Stimulated activated CD8-positive, alpha-beta memory T cell treated with anti-CD3 and anti-CD28 coated beads, Interleukin-4, amount 100 ng/mL, for 4 hours (primary cell): ENCODE results near the gene TREM1.
"Not testable (repeated sequence)": the region's sequence is repeated elsewhere in the genome, so short reads cannot be mapped to it uniquely, and the experiment has no call there.

Source experiments
- DNase-seq, 2 donors: peaks; one replicate each; pipeline ENCODE4 v3.0.0-alpha.2; 2020; ENCODE audit warnings: low read depth in 2 of 2, low spot score in 1 of 2

TREM1 gene

DNA sequence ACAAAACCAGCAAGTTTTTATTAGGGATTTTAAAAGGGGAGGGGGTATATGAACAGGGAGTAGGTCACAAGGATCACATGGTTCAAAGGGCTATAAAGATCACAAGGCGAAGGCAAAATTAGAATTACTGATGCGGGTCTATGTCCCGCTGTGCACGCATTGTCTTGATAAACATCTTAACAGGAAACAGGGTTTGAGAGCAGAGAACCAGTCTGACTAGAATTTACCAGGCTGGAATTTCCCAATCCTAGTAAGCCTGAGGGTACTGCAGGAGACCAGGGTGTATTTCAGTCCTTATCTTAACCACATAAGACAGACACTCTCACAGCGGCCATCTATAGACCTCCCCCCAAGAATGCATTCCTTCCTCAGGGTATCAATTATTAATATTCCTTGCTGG lies 10.8 kb upstream of the TREM1 start:
- DNase-seq = not testable (repeated sequence)

DNA sequence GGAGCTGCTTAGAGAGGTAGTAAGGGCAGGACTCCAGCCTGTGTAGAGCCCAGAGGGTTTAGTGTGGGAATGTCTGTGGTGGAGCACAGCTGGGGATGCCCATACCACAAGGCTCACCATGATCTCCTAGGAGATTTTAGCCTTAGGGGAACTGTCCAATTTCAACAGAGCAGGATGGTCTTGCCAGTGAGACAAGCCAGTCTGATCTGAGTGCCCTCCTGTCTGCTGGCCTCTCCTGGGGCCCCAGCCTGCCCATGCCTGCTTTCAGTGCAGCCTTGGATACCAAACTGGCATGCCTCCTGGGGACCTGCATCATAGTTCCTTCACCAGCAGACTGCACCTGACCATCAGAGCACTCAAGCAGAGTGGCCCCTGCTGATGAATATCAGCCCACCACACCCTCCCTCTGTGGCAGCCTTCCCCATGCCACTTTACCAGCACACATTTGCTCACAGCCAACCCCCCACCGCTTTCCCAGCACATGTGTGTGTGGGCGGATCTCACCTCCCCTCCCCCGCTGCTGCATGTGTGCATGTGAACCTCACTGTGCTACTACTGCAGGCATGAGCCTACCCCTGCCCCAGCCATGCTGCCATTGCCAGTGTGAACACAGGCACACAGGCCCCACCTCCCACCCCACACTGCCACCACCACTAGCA lies 7.9 kb upstream of the TREM1 start:
- no peak for DNase-seq

DNA sequence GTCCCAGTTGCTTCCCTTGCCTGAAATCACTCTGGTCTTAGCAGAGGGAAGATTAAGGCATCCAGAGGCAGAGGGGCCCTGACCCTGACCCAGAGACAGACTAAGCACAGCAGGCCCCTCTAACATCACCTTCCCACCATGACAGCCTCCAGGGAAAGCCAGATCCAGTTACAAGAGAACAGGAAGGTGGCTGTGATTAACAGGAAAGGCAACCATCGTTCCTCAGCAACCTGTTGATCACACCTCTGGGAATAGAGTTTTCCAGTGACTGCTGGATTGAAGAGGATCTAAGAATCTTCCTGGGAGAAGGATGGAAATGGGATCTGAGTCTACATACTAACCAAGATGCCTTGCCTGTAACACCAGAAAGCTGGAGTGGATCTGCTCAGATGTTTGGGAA lies 5.2 kb upstream of the TREM1 start:
- no peak for DNase-seq

DNA sequence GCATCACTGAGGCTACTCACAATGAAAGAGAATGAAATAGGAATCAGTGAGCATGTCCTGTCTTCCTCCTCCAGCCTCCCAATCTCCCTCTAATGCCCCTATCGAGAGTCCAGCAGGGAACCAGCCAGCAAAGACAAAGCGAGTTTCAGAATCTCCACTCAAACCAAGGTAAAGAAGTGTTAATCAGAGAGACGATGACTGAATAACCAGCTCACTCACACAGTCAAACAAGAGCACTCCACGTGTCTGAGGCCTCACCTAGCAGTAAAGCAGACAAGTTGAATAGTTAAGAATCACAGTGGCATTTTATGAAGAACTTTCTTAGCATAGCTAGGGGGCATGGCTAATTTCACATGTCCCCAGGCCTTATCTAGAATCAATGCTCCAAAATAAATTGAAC lies 3.3 kb upstream of the TREM1 start:
- no peak for DNase-seq

DNA sequence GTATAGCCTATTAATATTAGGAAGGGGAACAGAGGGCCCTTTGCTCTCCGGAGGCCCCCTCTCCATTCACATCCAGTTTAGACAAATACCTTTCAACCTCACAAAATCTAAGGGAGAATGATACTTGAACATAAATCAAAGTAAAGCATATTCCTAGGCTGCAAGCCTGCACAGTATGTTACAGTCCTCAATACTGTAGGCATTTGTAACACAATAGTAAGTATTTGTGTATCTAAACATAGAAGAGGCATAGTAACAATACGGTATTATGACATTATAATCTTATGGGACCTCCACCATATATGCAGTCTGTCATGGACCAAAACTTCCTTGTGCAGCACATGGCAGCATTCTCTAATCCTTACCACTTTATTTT lies 2.3 kb upstream of the TREM1 start:
- DNase-seq = no peak

DNA sequence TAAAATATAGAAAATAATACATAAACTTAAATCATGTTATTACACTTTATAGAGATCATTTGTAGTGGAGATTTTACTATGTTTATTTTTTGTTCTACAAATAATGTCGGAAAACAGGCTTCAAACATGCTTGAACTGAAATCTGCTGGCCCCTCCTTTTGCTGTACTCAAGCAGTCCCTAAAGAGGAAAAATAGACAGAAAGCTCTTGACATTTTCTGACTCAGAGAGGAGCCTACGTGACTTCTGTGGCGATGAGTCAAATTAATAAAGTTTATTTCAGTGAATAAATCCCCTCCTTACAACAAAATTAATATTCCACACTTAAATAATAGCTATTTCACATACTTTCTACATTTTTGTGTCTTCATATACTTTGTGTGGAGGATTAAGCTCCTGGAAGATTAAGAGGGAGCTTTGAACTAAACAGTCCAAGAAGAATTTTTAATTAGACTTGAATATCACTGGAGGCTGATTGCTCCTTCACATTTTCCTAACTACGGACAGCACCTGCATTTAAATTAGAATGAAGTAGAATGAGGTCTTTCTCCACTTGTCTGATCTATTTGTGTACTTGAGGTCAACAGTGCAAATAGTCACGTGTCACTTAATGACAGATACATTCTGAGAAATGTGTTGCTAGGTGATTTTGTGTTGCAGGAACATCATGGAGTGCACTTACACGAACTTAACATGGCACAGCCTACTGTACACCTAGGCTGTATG lies 1.7 kb upstream of the TREM1 start:
- no peak for DNase-seq

DNA sequence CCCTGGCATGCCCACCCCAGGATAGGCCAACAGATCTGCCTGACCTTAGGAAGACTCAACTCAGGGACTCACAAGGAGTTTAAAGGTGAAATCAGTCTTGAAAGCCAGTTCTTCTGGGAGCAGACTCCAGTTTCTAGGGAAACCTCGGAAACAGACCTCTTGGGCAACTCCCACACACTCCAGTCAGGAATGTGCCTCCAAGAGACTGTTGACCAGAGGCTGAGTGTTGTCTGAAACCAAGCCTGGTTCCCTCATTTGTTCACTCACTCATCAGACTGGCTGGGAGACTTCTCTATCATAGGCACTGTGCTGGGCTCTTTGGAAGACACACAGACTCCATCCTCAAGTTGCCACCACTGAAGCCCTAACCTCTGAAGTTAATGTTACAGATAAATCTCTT lies 1.8 kb downstream of the TREM1 start:
- no peak for DNase-seq

DNA sequence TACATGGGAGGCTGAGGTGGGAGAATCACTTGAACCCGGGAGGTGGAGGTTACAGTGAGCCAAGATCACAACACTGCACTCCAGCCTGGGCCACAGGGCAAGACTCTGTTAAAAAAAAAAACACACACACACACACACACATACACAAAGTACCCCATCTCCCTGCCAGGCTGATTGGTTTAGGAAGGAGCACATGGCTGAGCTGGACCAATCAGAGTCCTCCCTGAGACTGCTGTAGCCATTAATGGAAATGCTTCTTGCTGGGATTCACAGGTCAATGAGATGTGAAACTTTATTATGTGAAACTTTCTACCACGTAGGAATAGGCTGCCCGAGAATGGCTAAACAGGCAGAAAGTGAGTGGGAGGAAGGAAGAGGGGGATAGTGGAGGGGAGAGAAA lies 2.9 kb downstream of the TREM1 start:
- DNase-seq = no peak

DNA sequence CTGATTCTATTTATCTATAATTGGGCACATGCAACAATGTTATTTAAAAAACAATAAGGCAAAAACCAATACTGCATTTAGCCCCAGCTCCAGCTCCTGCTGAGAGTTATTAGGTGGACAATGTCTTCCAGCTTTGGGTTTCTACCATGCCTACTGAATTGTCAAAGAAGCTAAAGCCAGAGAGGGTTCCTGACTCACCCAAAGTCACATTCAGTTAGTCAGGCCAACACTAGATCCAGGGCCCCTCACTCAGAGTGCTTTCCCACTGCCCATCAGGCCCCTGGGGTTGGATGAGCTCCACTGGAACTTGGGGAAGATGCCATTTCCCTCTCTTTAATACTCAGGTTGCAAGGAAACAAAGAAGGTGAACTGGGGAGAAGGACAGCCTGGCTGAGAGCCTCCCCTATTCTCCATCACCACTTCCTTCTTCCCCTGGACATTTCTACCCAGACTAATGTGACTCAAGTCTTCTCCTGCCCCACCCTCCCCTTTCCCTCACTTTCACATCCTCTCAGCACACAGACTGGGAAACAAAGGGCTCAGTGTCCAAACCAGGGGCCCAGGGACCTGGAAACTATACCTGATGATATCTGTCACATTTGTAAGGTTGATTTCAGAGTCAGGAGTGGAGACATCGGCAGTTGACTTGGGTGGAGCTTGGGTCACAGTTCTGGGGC lies 6.0 kb downstream of the TREM1 start:
- DNase-seq = no peak

DNA sequence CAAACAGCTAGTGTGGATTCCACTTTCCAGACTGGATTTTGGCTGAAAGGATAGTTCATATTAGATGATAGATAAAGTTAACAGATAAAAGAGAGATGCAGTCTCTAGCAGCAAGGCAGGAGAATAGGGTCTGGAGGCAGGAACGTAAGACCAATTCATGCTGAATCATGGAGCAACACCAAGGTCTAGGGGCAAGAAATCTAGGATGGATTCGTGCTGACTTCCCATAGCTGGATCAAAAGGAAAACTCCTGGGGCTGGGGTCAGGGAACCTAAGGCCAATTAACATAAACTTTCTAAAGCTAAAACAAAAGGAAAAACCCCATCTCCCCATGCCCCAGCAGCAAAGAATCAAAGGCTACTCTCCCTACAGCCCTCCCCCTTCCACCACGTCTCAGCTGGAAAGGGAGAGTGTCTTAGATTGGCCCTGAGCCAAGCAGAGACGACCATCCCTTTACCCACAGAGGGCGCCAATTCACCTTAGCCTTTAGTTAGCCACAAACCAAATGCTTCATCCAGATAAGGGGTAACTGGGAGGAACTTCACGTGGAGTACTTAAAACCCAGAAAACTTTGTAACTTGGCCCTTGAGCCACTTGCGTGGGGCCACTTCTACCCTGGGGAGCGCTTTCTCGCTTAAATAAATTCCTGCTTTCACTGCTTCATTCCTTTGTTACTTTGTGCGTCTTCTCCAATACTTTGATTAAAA lies 7.6 kb downstream of the TREM1 start:
- peak; percentile 20 to 27 for DNase-seq

DNA sequence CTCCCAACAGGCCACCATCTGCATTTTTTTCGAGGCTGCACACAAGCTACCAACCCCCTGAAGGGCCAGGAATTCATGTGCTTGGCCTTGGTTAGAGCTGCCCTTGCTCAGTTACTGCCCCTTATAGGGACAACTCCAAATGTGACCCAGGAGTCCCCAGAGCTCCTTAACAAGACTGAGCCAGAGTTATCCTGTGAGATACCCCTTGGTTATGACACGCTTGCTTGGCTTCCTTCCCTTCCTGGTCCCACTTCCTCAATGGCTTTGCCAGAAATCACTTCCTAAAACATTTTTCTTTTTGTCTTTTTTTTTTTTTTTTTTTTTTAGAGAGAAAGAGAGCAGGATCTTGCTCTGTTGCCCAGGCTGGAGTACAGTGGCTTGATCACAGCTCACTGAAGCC lies 8.9 kb downstream of the TREM1 start:
- no peak for DNase-seq

DNA sequence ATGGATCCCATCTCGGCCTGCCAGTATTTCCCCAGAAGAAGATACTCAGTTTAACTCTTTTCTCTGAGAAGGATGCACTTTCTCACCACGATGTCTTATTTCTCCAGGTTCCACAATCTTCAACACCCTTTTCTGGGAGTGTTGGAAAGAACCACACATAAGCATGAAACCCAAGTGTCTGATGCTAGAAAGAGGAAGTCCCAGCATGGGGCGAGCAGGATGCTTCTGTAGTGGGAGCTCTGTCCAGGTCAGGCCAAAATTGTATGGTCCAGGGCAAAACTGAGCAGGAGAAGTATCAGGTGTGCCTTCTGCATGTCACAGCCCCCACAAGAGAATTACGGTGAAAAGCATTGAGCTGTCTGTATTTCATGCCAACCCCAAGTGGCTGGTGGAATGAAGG lies 11.0 kb downstream of the TREM1 start:
- no peak for DNase-seq

DNA sequence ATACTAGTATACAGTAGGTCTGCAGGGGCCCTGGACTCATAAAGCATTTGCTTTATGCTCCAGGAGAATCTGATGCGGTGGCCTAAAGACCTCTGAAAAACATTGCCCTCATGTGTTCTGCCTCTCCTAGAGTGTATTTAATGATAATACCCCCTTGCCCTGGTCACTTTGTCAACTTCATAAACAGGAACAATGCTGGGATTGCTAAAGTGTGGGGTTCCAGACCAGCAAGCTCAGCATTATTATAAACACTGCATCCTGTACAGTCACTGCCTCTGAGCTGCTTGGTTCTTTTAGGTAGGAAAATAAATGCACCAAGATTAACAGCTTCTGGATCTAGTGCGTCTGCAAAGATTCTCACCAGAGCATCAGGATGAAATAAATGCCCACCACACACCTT lies 12.2 kb downstream of the TREM1 start:
- DNase-seq = no peak

DNA sequence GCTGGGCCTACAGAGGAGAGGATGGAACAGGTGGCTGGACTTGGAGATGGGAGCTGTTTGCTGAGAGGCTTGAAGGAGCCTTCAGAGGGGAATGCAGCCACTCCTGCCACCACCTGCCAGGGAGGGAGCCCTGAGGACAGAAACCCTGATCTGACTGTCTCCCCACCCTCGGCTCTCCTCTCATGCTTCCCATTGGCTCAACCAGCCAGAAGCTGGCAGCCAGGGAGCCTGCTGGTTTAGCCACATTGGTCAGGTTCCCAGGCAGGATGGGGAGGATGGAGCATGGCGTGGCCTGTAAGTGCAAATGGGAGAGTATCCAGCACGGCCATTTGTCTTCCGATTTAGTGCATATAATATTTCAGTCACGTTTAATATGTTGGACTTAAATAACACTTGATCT lies 12.8 kb downstream of the TREM1 start:
- DNase-seq = no peak

DNA sequence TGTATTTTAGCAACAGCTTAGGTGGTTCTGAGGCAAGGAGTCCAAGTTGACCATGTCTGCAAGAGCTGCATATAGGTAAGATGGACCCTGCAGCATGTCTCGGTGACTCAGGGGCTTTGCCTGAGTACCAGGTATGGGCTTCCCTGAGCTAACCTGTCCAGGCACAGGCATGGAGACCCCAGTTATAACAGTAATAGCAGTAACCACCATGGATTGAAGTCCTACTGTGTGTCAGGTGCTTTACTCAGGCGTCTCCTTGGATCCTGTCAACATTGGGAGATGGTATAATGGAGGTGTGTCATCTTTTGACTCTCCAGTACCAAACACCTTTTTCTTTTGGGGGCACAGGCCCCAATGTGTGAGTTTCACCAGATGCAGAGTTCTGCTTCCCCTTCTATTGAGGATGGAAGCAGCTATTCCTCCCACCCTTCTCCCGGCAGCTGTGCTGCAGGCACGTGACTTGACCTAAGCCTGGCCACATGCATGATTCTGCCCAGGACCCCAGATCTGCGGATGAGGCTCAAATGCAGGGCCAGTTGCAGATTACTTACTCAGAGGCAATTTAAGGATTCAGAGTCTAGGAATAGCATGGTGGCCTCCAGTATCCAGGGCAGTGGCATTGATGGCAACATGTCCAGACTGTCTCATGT lies 13.8 kb downstream of the TREM1 start:
- DNase-seq = no peak

DNA sequence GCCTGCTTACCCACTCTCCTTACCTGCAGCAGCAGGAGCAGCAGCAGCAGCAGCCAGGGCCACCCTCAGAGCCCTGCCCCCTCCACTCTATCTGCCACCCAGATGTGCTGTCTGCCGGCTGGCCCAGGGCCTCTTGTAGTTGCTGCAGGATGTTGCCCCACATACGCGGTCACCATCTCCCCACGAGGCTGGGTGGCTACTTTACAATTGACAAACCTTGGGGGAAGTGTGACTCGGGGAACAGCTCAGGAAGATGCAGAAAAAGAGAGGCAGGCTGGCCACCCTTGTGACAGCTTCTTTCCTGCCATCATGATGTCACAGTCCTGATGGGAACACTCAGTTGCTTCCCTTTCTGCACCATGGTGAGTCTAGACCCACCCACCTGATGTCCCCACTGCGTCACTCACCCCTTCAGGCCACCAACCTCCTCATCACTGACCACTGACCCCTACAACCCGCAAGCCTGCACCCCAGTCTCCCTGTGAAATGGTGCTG lies 14.5 kb downstream of the TREM1 start:
- no peak for DNase-seq

DNA sequence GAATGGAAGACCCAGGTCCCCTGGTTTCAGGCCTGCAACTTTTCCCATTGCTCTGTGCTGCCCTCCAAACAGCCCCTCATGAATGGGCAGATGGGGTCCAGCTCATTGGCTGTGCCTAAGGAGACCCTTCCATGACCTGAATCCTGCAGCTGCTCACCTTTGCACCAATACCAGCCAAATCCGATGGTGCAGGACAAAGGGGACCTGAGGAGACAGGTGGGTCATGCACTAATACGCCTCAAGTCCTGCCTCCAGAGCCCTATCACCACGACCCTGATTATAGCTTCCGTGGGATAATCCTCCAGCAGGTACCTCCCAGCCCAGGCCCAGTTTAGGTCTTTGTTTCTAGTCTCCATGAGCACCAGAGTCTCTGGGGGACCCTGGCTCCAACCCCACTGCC lies 16.8 kb downstream of the TREM1 start:
- DNase-seq = no peak

DNA sequence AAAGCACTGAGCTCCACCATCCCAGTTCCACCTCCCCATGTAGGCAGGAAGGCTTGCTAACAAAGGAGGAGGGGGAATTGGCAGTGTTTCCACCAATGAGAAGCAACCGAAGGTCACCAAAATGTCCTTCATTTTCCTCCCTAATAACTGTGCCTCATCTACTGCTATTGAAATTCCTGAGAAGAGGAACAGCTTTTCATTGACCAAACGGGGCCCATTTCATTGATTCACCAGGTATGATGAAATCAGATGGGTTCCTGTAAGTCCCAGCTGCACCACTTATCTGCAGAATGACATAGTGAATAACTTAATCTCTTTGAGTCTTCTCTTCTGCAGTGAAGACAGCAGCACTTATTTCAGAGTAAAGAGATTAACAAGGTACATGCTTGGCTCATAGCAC lies 17.3 kb downstream of the TREM1 start:
- DNase-seq = no peak

DNA sequence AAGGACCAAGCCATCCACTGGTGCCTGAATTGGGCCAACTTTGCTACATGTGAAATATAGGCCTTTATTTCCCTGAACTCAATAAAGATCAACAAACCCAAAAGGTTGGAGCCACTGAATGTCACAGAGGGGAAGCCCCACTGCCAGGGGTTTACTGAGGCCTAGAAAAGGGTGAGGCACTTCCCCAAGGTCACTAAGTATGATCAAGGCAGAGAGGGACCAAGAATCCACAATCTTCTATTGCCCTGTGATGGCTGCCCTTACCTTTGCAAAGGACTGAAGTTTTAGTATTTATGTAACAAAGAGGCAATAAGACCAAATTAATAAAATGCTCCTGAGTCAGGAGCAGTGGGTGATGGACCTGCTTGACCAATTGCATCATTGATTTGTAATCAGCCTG lies 18.0 kb downstream of the TREM1 start:
- no peak for DNase-seq

DNA sequence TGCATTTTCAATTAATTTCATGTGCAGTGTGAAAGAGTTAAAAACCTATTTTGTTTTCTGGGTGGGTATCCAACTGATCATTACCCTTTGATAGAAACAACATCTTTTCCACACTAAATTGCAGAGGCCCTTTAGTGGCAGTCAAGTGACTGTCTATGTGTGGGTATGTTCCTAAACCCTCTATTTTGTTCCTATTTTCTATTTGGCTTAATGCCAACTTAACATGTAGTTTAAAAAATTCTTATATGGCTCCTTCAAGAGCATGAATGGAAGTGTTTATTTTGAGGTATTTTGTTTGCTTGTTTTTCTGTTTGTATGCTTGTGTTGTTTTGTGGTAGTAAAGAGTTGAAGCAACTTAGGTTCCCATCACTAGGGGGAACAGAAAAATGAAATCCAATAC lies 19.9 kb downstream of the TREM1 start:
- no peak for DNase-seq

DNA sequence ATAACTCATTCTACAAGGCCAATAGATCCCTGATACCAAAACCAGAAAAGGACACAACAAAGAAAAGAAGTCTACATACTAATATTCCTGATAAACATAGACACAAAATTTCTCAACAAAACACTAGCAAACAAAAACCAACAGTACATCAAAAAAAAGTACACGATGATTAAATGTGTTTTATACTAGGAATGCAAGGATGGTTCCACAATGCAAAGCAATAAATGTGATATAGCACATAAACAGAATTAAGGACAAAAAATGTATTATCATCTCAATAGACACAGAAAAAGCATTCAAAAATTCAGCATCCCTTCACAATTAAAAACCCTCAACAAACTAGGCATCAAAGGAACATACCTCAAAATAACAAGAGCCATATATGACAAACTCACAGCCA lies 23.2 kb downstream of the TREM1 start:
- no peak for DNase-seq
